COLO668 (cell line): ENCODE results near the gene SLC28A3.
A peak's percentile ranks its signal among the peaks of the same experiment; 100 is the strongest.

Experiments
- DNase-seq: peaks from one replicate; lab custom pipeline; 2025; ENCODE audit not compliant: unreplicated experiment; lab: John Stamatoyannopoulos, UW

SLC28A3 gene

GRCh38 chr9:84300271-84300670 lies 40.3 kb downstream of the SLC28A3 start:
- DNase-seq: no peak

GRCh38 chr9:84297162-84297821 lies 43.3 kb downstream of the SLC28A3 start:
- no peak for DNase-seq

- no peak for DNase-seq
These were observed 44.3 kb downstream of the SLC28A3 start for GRCh38 chr9:84296146-84296843.

GRCh38 chr9:84294241-84294950 lies 46.2 kb downstream of the SLC28A3 start:
- DNase-seq: no peak

DNA sequence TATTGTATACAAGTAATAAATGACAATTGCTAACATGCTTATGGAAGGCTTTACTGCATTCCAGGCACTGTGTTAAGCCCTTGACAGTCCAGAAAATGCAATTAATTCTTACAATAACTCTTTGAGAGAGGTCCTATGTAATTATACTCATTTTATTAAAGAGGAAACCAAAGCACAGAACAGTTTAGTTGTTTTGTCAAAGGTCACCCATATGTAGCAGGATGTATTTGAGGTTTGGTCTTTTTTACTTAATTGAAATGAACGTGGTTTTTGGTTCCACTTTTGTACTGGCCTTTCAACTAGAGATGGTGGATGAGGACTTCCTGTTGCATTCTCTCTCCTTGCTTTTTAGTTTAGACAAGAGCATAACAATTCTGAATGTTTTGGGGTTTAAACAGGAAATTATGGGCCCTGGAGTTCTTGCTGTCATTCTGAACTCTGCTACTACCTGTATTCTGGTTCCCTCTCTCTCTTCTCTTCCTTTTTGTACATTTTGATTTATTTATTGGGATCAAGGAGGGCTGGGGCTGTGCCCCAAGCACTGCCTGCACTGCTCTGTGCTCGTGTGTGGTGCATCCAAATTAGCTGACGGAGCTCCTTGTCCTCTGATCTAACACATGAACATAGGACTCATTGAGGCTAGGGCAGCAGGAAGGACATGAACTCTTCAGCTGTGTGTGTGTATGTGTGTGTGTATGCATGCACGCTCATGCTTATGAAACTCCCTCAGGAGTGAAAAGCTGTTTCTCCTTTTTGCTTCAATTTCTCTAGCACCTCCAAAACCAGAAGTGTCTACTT lies 47.4 kb downstream of the SLC28A3 start:
- DNase-seq: no peak

DNA sequence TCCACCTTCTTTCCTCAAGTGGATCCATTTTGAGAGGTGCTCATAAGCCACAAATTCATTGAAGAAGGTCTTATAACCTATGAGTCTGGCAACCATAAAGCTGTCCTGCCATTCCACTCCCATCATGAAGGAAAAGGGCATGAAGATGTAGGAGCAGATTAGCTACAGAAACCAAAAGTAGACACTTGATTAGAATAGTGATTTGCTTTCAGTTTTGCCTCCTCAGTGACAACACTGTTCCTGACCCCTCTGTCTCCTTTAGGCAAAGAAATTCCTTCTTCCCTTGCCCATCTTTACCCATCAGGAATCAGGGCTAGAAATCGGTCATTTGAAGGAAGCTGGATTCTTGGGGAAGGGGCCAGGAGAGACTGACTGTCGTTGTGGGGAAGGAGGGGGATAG lies 55.2 kb downstream of the SLC28A3 start:
- DNase-seq: no peak

DNA sequence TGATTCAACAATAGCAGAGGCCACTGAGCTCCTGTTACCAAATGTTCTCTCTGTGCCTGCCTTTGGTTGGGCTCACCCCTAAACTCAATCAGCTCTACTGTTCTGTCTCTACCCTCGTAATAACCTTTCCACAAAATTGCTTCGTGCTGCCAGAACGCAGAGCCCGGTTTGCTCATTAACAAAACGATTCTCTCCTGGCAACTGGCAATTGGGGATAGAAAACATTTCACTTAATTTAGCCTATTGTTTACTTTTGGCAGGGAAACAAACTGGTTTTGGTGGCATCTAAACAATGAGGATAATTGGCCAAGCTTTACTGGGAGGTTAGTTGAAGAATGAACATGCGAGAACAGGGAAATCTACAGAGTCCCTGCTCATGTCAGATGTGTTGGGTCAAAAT lies 56.6 kb downstream of the SLC28A3 start:
- no peak for DNase-seq

DNA sequence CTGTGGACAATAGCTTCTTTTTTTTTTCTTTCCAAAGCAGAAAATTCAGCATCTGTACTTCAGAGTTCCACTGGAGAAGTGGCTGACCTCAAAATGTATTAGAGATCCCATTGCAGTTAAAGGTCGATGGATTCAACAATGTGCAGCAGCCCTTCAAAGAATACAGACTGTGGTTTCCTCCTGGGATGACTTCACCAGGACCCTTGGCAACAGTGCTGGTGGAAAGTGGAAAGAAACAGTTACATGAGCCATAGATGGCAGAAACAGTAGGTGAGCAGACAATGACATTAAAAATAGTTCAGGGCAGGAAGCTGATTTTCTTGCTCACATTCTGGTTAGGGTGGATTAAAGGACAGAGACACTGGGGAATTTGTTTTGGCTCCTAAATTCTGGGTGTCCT lies 62.4 kb downstream of the SLC28A3 start:
- DNase-seq: no peak

DNA sequence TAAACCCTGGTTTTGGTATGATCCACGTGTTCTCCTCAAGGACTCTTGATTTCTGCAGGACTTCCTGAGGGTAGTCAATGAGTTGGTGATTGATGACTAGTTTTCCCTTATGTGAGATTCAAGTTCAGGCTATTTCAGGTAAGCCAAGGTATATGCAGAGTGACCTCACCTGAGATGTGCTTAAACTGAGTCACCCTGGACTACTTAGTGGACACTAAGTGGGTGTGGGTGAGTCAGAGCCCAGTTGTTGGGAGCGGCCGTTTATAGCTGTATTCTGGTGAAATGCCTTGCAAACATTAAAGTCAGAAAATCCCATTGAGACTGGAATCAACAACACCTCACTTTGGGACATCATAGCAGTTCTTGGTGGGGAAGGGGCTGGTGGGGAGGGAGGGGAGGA lies 62.9 kb downstream of the SLC28A3 start:
- DNase-seq: no peak

DNA sequence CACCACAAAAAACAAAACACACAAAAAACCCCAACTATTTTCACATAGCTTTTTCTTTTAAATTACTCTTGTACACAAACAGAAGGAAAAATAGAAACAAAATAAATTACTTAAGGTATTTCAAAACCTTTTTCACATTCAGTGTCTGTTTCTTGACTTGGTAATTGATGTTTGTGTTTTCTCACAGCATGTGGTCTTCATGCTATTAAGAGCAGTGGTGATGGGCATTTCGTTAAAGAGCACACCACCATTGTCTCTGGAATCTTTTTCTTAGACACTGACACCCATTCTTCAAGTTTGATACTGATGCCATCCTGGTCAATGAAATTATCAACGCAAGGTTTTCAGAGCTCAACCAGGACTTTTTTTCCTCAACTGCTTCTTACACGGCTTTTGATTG lies 63.8 kb downstream of the SLC28A3 start:
- DNase-seq: no peak

DNA sequence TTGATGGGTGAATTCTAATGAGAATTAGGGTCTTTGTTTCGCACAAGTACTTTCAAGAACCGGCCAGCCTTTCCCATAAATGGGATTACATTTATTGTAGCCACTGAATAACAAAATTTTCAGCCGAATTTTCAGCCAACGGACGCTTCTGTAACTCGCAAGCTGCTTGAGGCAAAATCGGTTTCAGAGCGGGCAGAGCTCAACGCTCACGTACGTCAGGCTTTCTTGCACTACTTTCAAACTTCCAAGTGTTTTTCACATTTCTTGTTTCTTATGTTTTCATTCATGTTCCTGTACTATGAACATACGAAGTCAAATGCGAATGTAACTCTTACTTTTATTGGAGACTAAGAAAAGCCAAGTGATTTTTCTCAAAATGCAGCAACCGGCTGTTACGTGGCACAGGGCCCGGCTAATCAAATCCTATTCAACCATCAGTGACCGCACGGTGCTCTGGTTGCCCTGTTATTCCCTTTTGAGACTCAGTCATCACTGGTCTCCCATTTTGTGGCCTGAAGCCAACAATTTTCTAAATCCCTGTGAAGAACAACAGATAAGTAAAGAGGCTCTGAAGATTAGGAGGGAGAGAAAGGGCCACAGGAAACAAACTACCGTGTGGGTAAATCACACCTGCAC lies 68.5 kb downstream of the SLC28A3 start:
- no peak for DNase-seq

GRCh38 chr9:84271531-84271900 lies 69.0 kb downstream of the SLC28A3 start:
- no peak for DNase-seq

DNA sequence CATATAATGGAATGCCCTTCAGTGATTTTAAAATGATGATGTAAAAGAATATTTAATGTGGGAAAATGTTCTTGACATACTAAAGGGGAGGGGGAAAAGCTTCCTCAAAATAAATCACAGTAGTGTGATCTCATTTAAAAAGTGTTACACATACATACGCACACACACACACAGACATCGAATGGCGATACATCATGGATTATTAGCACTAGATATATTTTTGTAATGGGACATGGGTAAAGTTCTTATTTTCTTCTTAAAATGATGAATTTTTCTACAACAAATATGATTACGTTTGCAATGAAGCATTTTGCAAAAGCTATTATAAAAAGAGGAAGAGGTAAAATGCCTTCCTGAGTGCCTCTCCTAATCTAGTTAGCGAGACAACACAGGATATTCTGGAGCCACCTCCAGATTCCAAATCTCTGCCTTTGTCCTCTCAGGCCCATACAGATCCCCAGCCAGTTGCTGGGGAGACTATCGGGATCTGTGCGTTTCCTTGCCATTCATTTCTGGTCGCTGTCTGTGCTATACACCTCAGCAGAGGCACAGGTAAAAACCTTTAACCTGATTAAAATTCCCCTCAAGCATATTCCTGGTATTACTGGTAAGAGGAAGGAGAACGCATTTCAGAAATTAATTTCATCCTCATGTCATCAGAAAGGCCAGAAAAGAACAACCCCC lies 69.6 kb downstream of the SLC28A3 start:
- DNase-seq: no peak

DNA sequence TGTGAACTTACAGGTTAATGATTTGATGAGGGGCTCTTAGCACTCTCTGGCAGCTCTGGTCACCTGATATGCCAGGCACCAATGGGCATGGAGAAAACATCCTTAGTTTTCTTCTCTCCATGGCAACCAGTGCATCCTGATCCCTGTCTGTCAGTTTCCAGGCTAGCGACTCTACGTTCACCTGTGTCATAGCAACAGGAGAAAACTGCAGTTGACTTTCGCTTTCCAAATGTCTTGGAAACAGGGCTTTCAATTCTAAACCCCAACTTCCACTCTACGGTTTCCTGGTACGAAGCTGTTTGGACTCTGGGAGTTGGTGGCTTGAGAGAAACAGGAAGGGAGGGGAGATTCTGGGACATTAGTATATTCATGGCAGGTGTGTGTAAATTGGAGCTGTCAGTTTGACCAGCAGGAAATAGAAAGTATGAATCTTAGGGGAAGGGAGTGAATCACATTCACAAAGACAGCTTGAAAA lies 74.4 kb downstream of the SLC28A3 start:
- peak; percentile 65 for DNase-seq

DNA sequence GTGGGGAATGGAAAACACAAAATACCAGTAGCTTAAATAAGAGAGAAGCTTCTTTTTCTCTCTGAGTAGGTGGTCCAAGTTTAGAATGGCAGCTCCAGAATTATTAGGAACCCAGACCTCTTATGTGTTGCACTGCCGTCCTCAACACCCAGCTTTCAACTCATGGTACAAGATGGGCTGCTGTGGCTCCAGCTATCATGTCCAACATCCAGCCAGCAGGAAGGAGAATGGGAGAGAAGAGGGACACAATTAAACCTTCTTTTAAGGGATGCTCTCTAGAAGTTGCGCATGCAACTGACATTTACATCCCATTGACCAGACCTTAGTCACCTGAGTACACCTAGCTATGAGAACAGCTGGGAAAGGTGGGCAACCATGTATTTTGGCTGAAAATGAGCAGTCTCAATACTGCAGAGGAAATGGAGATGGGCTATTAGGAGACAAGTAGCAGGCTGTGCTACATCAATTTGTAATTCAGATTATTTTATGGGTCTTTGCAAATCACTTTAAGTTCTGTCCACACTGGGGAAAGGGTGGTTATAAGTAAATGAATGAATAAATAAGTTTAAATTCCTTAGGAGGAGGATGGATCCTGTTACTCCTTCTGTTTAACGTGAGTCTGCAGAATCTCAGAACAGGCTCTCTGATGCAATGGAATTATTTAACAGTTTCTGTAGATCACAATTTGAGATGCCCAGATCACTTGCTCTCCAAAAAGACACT lies 76.1 kb downstream of the SLC28A3 start:
- no peak for DNase-seq

DNA sequence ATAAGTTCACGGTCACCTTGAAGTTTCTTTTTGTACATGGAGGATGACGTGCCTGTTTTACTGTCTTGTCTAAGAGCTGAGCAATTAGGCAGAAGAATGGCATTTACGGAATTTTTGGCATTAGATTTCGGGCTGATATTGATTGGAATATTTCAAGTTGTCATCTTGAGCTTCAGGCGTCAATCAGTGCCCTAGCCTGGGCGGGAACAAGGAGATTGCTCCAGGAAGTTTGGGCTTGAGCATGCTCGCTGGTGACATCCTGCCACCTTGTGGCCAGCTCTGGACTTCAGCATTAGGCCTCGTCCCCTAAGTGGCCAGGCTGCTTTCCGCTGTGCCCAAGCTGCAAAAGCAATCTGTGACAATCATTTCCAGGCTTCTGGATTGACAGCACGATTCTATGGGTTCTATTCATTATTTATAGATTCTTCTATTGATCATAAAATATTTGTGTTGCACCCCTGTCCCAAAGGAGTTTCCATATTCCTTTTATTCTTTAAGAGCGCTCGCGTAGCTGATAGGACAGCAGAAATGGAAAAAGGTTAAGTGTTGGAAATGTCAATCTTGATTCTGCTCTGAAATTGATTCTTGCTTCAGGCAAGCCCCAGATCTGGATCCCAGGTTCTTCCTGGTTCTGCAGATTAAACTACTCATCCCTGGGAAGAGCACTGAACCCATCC lies 79.3 kb downstream of the SLC28A3 start:
- peak; percentile 78 for DNase-seq

GRCh38 chr9:84258371-84258770 lies 82.2 kb downstream of the SLC28A3 start:
- no peak for DNase-seq

DNA sequence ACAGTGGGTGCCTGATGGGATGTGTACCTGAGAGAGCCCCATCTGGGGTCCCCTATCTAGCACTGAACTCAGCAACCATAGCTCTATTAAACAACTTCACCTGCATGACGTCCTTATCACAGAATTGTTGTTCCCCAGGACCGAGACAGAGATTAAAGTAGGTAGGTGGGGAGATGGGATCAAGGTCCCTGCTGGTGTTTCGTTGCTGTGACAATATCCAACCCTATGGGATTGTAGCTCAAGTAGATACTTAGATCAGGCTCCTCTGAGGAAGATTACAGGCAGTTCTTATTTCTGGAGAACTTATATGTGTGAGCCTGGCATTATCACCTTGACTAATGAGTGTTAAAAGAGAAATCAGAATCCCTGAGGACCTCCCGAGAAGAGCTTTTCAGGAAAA lies 84.9 kb downstream of the SLC28A3 start:
- DNase-seq: no peak

DNA sequence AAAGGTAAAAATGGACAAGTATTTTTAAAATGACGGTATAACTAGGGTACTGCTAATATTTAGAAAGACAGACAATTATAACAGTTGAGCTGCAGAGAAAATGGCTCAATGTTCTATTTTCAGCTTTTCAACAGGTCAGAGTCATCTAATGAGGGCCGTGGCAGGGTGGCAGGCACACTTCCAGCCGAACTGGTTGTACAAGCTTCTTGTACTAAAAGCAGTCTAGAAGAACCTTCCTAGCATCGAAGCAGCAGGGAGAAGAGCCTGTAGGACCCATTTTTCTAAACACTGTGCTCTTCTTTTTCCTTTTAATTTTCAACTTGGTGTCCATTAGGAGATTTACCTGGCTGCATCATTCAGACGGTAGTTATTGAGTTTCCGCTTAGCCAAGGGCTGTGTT lies 85.6 kb downstream of the SLC28A3 start:
- no peak for DNase-seq
